Peyer's patch (tissue), 4 donors: ENCODE results near the gene PCIF1.

Experiments
- POLR2A ChIP-seq, 2 donors: fragments of 450-650 bp; IDR thresholded peaks; one replicate each; pipeline ENCODE4 v1.5.1; 2017; ENCODE audit warnings: antibody characterized with exemption in 2 of 2, mild to moderate bottlenecking in 2 of 2, moderate library complexity in 2 of 2
- TF ChIP-seq, protein P1 (sequence below), 6 experiments: fragments of 450-650 bp in 4 of 6; fragments of 200-600 bp in 2 of 6; sonication (generic) in 1 of 6; IDR thresholded peaks; one replicate each; pipeline ENCODE4 v1.5.1; 2017 to 2019; ENCODE audit warnings: antibody characterized with exemption in 6 of 6, mild to moderate bottlenecking in 3 of 6, moderate library complexity in 1 of 6

DNA sequence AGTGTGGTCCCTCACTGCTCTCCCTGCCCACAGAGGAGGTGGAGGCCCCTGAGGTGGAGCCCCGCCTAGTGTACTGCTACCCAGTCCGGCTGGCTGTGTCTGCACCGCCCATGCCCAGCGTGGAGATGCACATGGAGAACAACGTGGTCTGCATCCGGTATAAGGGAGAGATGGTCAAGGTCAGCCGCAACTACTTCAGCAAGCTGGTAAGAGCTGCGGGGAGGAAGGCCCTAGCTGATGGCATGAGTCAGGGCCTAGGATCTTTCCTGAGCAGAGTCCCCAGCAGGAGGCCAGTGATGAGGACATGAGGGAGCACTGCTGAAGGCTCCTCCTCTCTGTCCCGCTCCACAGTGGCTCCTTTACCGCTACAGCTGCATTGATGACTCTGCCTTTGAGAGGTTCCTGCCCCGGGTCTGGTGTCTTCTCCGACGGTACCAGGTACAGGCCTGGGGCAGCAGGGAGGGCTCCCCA is 11.2 kb downstream of the PCIF1 start:
- TF ChIP-seq, protein P1, sequence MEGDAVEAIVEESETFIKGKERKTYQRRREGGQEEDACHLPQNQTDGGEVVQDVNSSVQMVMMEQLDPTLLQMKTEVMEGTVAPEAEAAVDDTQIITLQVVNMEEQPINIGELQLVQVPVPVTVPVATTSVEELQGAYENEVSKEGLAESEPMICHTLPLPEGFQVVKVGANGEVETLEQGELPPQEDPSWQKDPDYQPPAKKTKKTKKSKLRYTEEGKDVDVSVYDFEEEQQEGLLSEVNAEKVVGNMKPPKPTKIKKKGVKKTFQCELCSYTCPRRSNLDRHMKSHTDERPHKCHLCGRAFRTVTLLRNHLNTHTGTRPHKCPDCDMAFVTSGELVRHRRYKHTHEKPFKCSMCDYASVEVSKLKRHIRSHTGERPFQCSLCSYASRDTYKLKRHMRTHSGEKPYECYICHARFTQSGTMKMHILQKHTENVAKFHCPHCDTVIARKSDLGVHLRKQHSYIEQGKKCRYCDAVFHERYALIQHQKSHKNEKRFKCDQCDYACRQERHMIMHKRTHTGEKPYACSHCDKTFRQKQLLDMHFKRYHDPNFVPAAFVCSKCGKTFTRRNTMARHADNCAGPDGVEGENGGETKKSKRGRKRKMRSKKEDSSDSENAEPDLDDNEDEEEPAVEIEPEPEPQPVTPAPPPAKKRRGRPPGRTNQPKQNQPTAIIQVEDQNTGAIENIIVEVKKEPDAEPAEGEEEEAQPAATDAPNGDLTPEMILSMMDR (IDR thresholded peaks at IDR 0.05), result no peak
- no peak for TF ChIP-seq POLR2A (IDR thresholded peaks at IDR 0.05)
